Natural killer cell treated with Interleukin-12 subunit alpha and Interleukin-12 subunit beta and Interleukin-15 and Interleukin-18, amount 100 ng/mL, for 72 hours (primary cell): ENCODE results near the gene LFNG. TPM values are rescaled to one million over a fixed set of nuclear protein-coding genes. Genes with fewer than 3 reads are reported as not detected.
A peak's percentile ranks its signal among the peaks of the same experiment; 100 is the strongest.

Experiments
- ATAC-seq, 2 donors: fragments of 150-1000 bp; cut with Tn5 transposase in 1 of 2; sonication (Bioruptor Pico), chemical (Tn5 transposase) in 1 of 2; 2 replicates each; pipeline ENCODE4 v1.10.0; 2021
- DNase-seq: peaks from one replicate; pipeline ENCODE4 v3.0.0; 2022; ENCODE audit warnings: low spot score
- H3K27ac Mint-ChIP-seq, 2 donors: 1 replicate in 1 of 2; 2 replicates in 1 of 2; pipeline ENCODE4 v1.8.0; 2022; ENCODE audit warnings: mixed read lengths in 2 of 2, mild to moderate bottlenecking in 1 of 2, moderate library complexity in 1 of 2
- H3K27me3 Mint-ChIP-seq, 2 donors: 1 replicate in 1 of 2; 2 replicates in 1 of 2; pipeline ENCODE4 v1.8.0; 2022; ENCODE audit warnings: mixed read lengths in 2 of 2
- H3K36me3 Mint-ChIP-seq: one replicate; pipeline ENCODE4 v1.8.0; 2022; ENCODE audit warnings: mixed read lengths
- H3K4me1 Mint-ChIP-seq, 2 donors: 1 replicate in 1 of 2; 2 replicates in 1 of 2; pipeline ENCODE4 v1.8.0; 2022; ENCODE audit warnings: low read depth in 2 of 2, mixed read lengths in 2 of 2, mild to moderate bottlenecking in 1 of 2
- H3K4me3 Mint-ChIP-seq: one replicate; pipeline ENCODE4 v1.8.0; 2022; ENCODE audit warnings: mixed read lengths
- H3K9me3 Mint-ChIP-seq: 2 replicates; pipeline ENCODE4 v1.8.0; 2022; ENCODE audit warnings: mixed read lengths
- total RNA-seq, 2 donors: library from RNA; stranded (reverse); gene quantifications; one replicate each; pipeline ENCODE4 v1.2.3, GENCODE V29; 2022

Gene LFNG
- total RNA-seq, 2 donors from 2014 or later = 89.8 to 153 TPM

- Mint-ChIP-seq H3K4me1 (peaks cover 18 to 25% of the 10 kb centered on the region in 2 donors), H3K4me3 (peak overlapping the region; percentile 90), H3K27me3 (no peaks in the 10 kb centered on the region)
Observed at GRCh38 chr7:2521952-2522591, 2.5 kb downstream of the LFNG start.

GRCh38 chr7:2522780-2523433 lies 3.3 kb downstream of the LFNG start:
- Mint-ChIP-seq H3K27ac (peak overlapping the region; percentile 86 to 97), H3K4me3 (peak overlapping the region; percentile 90), H3K9me3 (no peaks in the 10 kb centered on the region), H3K36me3 (no peaks in the 10 kb centered on the region), H3K4me1 (peaks cover 18 to 26% of the 10 kb centered on the region in 2 donors), H3K27me3 (no peaks in the 10 kb centered on the region)
- ATAC-seq (no peak), DNase-seq (no peak)

More at GRCh38 chr7:2521952-2522591, 2.5 kb downstream of the LFNG start:
- Mint-ChIP-seq H3K27ac (peak overlapping the region; percentile 86 to 97), H3K9me3 (no peaks in the 10 kb centered on the region), H3K36me3 (no peaks in the 10 kb centered on the region)
- DNase-seq (peak; percentile 94), ATAC-seq (peak; percentile 74 to 78)

- H3K4me1 Mint-ChIP-seq = peaks cover 24 to 31% of the 10 kb centered on the region in 2 donors
- ATAC-seq = no peak
- H3K27ac Mint-ChIP-seq = peak overlapping the region; percentile 86 to 97
- no peaks in the 10 kb centered on the region for H3K36me3 Mint-ChIP-seq
- no peaks in the 10 kb centered on the region for H3K9me3 Mint-ChIP-seq
- H3K27me3 Mint-ChIP-seq = no peaks in the 10 kb centered on the region
- peak overlapping the region; percentile 90 for H3K4me3 Mint-ChIP-seq
- no peak for DNase-seq
Observed at GRCh38 chr7:2523461-2523936, 3.9 kb downstream of the LFNG start.

GRCh38 chr7:2523941-2524807 lies 4.6 kb downstream of the LFNG start:
- Mint-ChIP-seq H3K9me3 (no peaks in the 10 kb centered on the region), H3K27ac (no peak overlapping the region), H3K27me3 (no peaks in the 10 kb centered on the region), H3K36me3 (no peaks in the 10 kb centered on the region), H3K4me1 (peaks cover 28 to 31% of the 10 kb centered on the region in 2 donors), H3K4me3 (peak overlapping the region; percentile 90)
- ATAC-seq = no peak
- DNase-seq = peak; percentile 46

- Mint-ChIP-seq H3K36me3 (no peaks in the 10 kb centered on the region), H3K27ac (no peak overlapping the region), H3K9me3 (no peaks in the 10 kb centered on the region), H3K27me3 (no peaks in the 10 kb centered on the region), H3K4me1 (peaks cover 31 to 36% of the 10 kb centered on the region in 2 donors), H3K4me3 (no peak overlapping the region)
- no peak for ATAC-seq
- DNase-seq = peak; percentile 62
Observed at GRCh38 chr7:2524808-2525657, 5.5 kb downstream of the LFNG start.

- Mint-ChIP-seq H3K9me3 (no peaks in the 10 kb centered on the region), H3K27me3 (no peaks in the 10 kb centered on the region), H3K36me3 (no peaks in the 10 kb centered on the region), H3K4me3 (peak overlapping the region; percentile 36), H3K4me1 (peaks cover 37 to 42% of the 10 kb centered on the region in 2 donors), H3K27ac (peak overlapping the region in 1 of 2 donors; percentile 37)
- DNase-seq = peak; percentile 62
- no peak for ATAC-seq
Observed at GRCh38 chr7:2525658-2526630, 6.4 kb downstream of the LFNG start.

GRCh38 chr7:2526659-2527504 lies 7.3 kb downstream of the LFNG start:
- Mint-ChIP-seq H3K4me3 (peak overlapping the region; percentile 73), H3K36me3 (no peaks in the 10 kb centered on the region), H3K27ac (peak overlapping the region in 1 of 2 donors; percentile 92), H3K27me3 (no peaks in the 10 kb centered on the region), H3K9me3 (no peaks in the 10 kb centered on the region), H3K4me1 (peaks cover 34 to 40% of the 10 kb centered on the region in 2 donors)
- no peak for ATAC-seq
- peak; percentile 58 for DNase-seq

- H3K27me3 Mint-ChIP-seq = no peaks in the 10 kb centered on the region
- no peaks in the 10 kb centered on the region for H3K9me3 Mint-ChIP-seq
- H3K27ac Mint-ChIP-seq = peak overlapping the region; percentile 92 to 93
- H3K36me3 Mint-ChIP-seq = no peaks in the 10 kb centered on the region
- peaks cover 30 to 37% of the 10 kb centered on the region in 2 donors for H3K4me1 Mint-ChIP-seq
- DNase-seq (peak; percentile 71), ATAC-seq (no peak)
- peak overlapping the region; percentile 73 for H3K4me3 Mint-ChIP-seq
Observed at GRCh38 chr7:2527505-2528467, 8.2 kb downstream of the LFNG start.

GRCh38 chr7:2528481-2529095 lies 9.0 kb downstream of the LFNG start:
- ATAC-seq = no peak
- Mint-ChIP-seq H3K9me3 (no peaks in the 10 kb centered on the region), H3K27ac (peak overlapping the region; percentile 92 to 93), H3K36me3 (no peaks in the 10 kb centered on the region), H3K27me3 (no peaks in the 10 kb centered on the region), H3K4me3 (peak overlapping the region; percentile 73), H3K4me1 (peaks cover 25 to 32% of the 10 kb centered on the region in 2 donors)
- DNase-seq = peak; percentile 61
